SW 1271 (cell line): ENCODE data around the gene MCM7.

Experiments
- DNase-seq, 2 experiments: peaks; one replicate each; lab custom pipeline; 2025; lab: John Stamatoyannopoulos, UW

Gene MCM7

DNA sequence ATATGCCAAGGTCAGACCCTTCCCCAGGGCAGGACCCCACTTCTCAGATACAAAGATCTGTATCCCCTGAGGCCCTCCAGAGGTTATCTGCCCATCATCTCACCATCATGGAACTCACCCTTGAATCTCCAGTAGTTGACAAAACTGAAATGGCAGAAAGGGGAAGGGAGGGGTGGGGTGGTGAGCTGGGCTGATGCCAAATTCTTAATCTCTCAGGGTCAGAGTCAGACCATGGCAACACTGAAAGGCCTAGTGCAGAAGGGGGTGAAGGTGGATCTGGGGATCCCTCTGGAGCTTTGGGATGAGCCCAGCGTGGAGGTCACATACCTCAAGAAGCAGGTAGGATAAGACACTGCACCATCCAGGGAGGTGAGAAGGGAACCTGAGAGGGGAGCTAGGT, 21.4 kb upstream of the MCM7 start:
- no peak for DNase-seq

DNA sequence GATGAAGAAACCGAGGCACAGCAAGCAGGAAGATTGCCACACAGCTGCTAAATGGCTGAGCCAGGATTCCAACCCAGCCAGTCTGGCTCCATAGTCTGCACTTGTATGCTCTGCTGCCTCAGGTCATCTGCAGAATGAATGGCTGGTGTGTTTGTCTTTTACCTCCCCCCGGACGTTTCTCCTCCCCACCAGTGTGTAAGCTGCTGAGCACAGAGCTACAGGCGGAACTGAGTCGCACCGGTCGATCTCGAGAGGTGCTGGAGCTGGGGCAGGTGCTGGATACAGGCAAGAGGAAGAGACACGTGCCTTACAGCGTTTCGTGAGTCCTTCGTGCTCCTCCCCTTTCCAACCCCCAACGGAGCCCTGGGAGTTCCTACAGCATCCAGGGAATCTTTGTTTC, 20.9 kb upstream of the MCM7 start:
- DNase-seq = no peak

- DNase-seq = no peak
Observed at GRCh38 chr7:100120733-100121036, 19.5 kb upstream of the MCM7 start.

DNA sequence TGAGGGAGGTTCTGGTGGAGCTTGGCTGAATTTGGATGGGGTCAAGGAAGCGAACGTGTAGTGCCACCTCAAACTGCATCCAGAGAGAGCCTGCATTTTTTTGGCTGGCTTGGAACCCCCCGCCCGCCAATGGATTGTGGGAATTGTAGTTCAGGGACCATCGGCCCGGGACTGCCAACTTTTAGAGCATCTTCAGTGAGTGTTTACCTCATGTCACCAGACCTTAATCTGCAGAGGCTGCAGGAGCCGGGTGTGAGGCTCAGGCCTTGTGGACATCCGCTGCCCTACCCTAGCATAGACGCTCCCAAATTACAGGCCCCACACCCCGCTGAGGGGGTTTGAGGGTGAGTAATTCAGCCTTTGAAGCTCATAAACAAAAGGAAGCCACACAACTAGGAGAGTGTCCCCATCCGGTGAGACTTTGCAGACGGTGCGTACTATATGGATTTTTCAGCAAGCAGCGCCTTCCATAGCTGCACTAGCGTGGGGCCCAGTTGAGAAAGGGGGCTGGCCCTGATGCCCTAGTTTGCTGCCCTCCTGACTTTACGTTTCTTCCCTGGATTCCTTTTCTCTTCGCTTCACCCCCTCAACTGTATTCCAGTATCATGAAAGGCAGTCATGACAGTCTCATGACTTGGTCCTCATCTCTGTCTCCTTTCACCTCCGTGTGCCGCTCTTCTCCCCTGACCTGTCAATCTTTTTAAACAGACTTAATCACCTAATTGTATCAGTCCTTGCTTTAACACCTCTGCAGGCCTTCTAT, 19.0 kb upstream of the MCM7 start:
- DNase-seq = peak in 1 of 2 experiments; percentile 80

DNA sequence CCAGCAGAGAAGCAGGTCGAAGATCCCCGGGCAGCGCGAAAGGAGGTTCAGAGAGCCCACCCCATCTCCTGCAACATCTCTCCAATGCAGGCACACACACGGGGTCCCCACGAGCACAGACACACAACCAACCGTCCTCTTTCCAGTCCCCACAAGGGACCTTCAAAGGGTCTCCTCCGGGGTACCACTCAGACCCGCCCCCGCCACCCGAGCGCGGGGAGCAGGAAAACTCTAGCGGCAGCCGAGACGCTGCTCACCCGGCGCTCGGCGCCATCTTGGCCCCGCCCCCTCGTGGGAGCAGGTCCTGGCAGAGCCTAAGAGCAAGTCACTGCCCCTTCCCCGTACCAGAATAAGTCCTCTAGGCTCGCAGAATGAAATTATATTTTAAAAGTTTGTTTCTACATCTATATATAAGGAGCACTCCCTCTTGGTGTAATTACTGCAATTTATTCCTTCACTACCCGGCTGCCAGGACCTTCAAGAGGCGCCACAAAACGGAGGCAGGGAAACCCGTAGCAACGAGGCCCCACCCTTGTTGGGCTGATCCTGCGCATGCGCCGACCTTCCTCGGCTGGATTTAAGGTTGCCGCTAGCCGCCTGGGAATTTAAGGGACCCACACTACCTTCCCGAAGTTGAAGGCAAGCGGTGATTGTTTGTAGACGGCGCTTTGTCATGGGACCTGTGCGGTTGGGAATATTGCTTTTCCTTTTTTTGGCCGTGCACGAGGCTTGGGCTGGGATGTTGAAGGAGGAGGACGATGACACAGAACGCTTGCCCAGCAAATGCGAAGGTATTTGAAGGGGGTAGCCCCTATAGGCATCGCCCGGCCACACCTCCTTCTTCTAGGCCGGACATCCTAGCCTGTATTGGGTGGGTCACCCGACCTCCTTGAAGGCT, 18.1 kb upstream of the MCM7 start, which contains the start of the genes CNPY4 and TAF6:
Gene CNPY4 (plus strand): TSS at position 563 of the 898 bp plus-strand sequence. CDS start 111 bp downstream, at position 674.
Gene TAF6 (minus strand): TSS at position 287 of the 898 bp plus-strand sequence. CDS start 5,149 bp downstream, outside the sequence.
- DNase-seq = peak; percentile 78 to 95

DNA sequence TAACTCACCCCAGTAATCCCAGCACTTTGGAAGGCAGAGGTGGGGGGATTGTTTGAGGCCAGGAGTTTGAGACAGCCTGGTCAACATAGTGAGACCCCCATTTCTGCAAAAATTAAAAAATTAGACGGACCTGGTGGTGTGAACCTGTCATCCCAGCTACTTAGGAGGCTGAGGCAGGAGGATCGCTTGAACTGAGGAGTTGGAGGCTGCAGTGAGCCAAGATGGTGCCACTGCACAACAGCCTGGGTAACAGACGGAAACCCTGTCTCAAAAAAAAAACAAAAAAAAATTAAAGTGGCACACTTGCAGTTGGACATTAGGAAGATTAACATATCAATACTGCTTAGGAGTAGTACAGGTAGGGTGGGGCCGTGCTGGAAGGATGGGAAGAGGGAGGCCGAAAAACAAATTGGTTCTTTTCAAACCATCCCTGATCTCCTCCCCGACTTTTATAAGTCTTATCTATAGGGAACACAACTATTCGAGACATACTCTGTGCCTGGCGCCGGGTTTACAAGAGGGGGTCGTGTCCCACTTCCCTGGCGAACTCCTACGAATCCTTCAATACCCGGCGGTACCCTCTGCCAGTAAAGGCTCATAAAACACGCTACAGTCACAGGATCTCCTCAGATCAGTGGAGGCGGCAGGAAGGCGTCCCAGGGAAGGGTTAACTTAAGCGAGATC, 17.3 kb upstream of the MCM7 start:
- DNase-seq = no peak

DNA sequence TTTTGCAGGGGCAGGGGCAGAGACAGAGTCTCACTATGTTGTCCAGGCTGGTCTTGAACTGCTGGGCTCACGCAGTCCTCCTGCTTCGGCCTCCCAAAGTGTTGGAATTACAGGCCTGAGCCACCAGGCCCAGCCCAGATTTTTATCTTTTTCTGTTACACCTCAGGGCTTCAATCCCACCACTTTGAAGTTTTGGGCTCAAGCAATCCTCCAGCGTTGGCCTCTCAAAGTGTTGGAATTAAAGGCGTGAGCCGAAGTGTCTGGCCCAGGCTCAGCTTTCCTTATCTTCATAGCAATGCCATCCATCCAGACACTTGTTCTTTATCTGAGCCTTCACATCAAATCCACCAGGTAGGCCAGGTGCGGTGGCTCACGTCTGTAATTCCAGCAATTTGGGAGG, 13.8 kb upstream of the MCM7 start:
- DNase-seq = no peak

- no peak for DNase-seq
Observed at GRCh38 chr7:100111914-100112313, 10.7 kb upstream of the MCM7 start.

- no peak for DNase-seq
Observed at GRCh38 chr7:100111156-100111555, 10.0 kb upstream of the MCM7 start.

DNA sequence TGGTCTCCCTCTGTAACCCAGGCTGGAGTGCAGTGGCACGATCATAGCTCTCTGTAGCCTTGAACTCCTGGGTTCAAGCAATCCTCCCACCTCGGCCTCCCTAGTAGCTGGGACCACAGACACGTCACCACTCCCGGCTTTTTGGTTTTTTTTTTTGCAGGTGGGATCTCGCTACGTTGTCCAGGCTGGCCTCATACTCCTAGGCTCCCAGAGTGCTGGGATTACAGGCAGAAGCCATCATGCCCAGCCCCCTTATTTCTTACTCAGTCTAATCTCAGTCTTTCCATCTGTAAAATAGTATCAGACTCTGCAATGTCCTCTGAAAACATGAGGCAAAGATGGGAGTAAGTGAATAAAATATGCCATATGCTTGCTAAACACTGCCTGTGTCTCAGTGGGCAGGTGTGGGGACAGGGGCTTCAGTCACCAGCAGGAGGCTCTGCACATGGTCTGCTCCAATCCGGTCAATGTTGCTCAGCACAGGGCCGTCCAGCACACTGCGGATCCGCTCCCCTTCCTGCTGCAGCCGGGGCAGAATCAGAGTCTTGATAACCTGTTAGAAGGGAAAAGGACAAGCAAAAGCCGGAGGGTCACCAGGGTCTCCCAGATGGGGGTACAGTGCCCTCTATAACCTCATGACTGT, 8.4 kb upstream of the MCM7 start:
- no peak for DNase-seq

DNA sequence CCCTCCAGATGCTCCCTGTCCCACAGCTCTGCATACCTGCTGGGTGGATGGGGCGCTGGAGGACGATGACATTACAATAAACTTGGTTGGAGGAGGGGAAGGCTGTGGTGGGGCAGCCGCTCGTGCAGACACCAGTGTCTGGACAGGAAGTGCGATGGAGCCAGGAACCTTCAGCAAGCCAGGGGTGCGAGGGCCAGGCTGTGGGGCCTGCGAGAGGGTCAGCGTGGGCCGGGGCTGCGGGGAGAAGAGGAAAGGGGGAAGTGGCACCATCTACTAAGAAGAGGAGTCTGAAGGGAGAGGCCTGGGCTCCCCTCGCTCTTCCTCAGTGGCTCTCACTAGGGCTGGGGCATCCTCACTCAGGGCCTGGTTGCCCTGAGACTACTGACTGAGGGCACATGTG, 6.7 kb upstream of the MCM7 start:
- no peak for DNase-seq

DNA sequence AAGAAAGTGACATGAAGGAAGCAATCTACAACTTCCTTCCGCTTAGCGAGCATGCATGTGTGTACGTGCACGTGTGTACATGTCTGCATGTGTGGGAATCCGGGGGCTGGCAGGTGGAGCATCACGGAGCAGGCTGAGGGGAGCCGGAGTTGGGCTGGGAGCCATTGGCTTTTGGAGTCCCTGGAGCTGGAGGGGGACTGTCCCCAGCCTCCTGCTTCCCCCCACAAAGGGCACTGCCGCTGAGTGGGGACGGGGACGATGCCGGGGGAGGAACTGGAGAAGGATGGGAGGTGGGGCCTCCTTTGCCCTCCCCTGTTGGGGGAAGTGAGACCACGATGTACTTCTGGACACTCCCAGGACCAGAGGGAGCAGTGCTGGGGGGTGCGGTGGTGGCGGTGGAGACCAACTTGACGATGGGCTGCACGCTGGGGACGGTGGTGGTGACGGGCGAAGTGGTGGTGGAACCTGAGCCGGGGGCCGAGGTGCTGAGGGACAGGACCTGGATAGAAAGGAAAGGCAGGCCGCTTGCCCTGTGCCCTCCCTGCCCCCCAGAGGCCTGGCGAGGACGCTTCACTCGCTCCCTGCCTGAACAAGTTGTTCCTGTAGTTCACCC, 6.0 kb upstream of the MCM7 start:
- no peak for DNase-seq

DNA sequence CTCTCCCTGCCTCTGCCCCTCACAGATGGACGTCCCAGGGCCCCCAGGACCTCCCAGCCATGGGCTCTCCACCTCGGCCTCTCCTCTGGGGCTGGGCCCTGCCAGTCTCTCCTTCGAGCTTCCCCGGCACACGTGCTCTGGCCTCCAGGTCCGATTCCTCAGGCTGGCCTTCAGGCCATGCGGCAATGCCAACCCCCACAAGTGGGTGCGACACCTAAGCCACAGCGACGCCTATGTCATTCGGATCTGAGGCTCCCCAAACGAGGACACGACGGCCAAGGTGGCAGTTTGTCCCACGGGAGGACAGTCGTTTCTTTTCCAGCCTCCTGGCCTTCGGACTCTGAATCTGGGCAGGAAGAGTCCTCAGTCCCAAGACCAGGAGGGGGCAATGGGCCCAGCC, 5.4 kb upstream of the MCM7 start:
- no peak for DNase-seq

- no peak for DNase-seq
Observed at GRCh38 chr7:100105534-100105933, 4.3 kb upstream of the MCM7 start.

GRCh38 chr7:100102950-100103840, 2.0 kb upstream of the MCM7 start:
- DNase-seq = no peak

DNA sequence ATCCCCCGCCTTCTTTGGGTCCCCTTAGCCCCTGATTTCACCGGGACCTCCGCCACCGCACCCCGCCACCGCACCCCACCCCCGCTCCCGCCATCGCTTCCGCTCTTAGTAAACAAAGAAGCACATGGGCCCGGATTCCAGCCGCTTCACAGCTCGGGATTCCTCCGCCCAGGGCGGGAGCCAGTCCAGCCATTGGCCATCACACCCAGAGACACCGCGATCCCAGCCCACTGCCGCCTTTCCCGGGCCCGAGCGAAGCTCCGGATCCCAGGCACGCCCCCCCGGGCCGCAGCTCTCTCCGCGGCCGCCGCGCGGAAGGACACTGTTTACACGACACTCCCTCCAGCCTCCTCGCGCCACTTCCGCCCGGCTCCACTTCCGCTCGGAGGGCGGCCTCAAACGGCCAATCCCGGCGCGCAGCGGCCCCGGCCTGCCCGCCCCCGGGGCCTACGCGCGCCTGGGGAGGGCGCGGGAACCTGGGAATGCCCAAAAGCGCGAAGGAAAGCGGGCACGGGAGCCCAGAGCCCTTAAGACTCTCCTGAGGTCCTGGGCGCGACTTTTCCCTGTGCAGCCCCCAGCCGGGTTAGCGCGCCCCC, 679 bp downstream of the MCM7 start:
- peak; percentile 72 to 90 for DNase-seq

GRCh38 chr7:100099452-100099851, 1.7 kb downstream of the MCM7 start:
- DNase-seq = no peak

DNA sequence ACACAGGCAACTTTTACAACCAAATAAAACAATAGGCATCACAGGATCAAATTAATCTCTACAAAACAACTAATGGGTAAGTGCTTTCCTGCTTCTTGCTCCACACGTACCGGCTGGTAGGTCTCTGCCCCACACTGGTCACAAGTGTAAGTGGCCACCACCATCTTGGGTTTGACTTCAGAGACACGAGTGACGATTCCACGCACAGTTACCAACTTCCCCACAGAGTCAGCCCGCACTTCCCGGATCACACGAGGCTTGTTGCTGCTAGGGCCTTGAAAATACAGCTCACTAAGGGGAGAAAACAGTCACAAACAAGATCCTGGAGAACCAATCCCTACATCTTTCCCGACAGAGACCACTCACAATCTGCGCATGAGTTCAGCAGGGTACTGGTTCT, 2.3 kb downstream of the MCM7 start:
- no peak for DNase-seq

- no peak for DNase-seq
Observed at GRCh38 chr7:100095704-100096103, 5.5 kb downstream of the MCM7 start.

- DNase-seq = no peak
Observed at GRCh38 chr7:100095289-100095688, 5.9 kb downstream of the MCM7 start.
